DND-41 (cell line): ENCODE measurements around the gene CCNC.

Experiments
- ATAC-seq: fragments of 200-7000 bp; cut with Tn5 transposase; 3 replicates; pipeline ENCODE4 v1.9.1; 2021; ENCODE audit warnings: low read depth; ENCODE audit not compliant: insufficient read depth
- DNase-seq: peaks from one replicate; pipeline ENCODE4 v3.0.0-alpha.2; 2020
- H2AFZ ChIP-seq: 2 replicates; pipeline ENCODE4 v1.6.0; 2012; ENCODE audit warnings: low read depth, low read length
- H3K27ac ChIP-seq: 2 replicates; pipeline ENCODE4 v1.5.1; 2012; ENCODE audit warnings: low read length, inconsistent platforms
- H3K27me3 ChIP-seq: fragments of 200-600 bp; sonication (generic); 2 replicates; pipeline ENCODE4 v1.6.0; 2012; ENCODE audit warnings: low read length, mild to moderate bottlenecking, inconsistent platforms; ENCODE audit not compliant: insufficient read depth, poor library complexity
- H3K36me3 ChIP-seq: 2 replicates; pipeline ENCODE4 v1.5.1; 2012; ENCODE audit warnings: low read length, inconsistent platforms; ENCODE audit not compliant: insufficient read depth
- H3K4me1 ChIP-seq: 2 replicates; pipeline ENCODE4 v1.5.1; 2012; ENCODE audit warnings: mild to moderate bottlenecking, low read length; ENCODE audit not compliant: insufficient read depth
- H3K4me2 ChIP-seq: 2 replicates; pipeline ENCODE4 v1.6.0; 2012; ENCODE audit warnings: mild to moderate bottlenecking, moderate library complexity, low read length, inconsistent platforms; ENCODE audit not compliant: insufficient read depth
- H3K4me3 ChIP-seq, 2 experiments: fragments of 200-600 bp in 1 of 2; shearing (Covaris generic) in 1 of 2; 2 replicates each; pipeline ENCODE4 v1.5.1; 2012 to 2016; ENCODE audit warnings: inconsistent platforms in 2 of 2, low read length in 2 of 2, mild to moderate bottlenecking in 2 of 2, low read depth in 1 of 2, moderate library complexity in 1 of 2
- H3K79me2 ChIP-seq: 2 replicates; pipeline ENCODE4 v1.6.0; 2012; ENCODE audit warnings: low read length, inconsistent platforms; ENCODE audit not compliant: insufficient read depth
- H3K9ac ChIP-seq: 2 replicates; pipeline ENCODE4 v1.6.0; 2012; ENCODE audit warnings: low read depth, mild to moderate bottlenecking, inconsistent platforms, low read length, moderate library complexity
- H3K9me3 ChIP-seq: 2 replicates; pipeline ENCODE4 v1.5.1; 2012; ENCODE audit warnings: low read length, moderate library complexity, mild to moderate bottlenecking, inconsistent platforms; ENCODE audit not compliant: insufficient read depth, severe bottlenecking
- H4K20me1 ChIP-seq: 2 replicates; pipeline ENCODE4 v1.6.0; 2012; ENCODE audit warnings: low read length; ENCODE audit not compliant: insufficient read depth
- EZH2 ChIP-seq: IDR thresholded peaks from 3 replicates; pipeline ENCODE4 v1.6.1; 2012; ENCODE audit warnings: borderline replicate concordance, low read depth, mild to moderate bottlenecking, moderate library complexity, low read length, inconsistent platforms; ENCODE audit not compliant: severe bottlenecking
- TF ChIP-seq, protein P1 (sequence below): IDR thresholded peaks from 2 replicates; pipeline ENCODE4 v1.5.1; 2012; ENCODE audit warnings: borderline replicate concordance, low read length, moderate library complexity, mild to moderate bottlenecking; ENCODE audit not compliant: poor library complexity, severe bottlenecking; ENCODE audit errors: extremely low read depth

Gene CCNC

DNA sequence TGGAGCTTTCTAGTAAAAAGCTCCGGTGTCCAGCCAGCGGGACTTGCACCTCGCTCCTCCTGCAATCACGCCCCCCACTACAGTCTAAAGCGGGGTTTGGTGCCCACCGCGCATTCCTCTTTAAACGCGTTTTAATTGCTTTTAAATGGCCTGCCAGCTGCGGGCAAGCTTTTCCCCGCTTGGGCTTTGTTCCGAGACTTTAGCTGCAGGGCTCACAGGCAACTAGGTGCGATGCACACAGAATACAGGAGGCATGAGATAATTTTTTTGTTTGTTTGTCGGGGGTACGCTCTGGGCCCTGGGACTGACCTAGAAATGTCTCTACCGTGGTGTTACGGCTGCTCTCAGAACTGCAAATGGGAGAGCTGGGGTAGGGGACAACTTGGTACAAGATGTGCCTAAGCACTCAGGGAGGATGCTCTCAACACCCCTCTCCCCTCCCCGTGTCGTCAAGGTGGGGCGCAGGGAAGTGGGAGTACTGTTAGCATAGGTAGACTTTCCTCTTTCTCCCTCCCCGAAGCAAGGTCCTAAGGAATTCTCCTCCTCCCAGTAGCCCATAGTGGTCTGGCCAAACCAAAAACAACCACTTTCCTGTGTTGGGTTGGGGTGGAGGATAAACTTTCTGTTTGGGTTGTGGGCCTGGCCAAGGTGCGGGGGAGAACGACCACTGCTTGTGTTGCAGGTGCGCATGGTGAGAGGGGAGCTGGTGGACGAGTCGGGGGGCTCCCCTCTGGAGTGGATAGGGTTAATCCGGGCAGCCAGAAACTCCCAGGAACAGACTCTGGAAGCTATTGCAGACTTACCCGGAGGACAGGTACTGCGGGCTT lies 39.8 kb upstream of the CCNC start:
- Histone ChIP-seq H3K79me2 (no peaks in the 10 kb centered on the region), H3K36me3 (no peaks in the 10 kb centered on the region)

DNA sequence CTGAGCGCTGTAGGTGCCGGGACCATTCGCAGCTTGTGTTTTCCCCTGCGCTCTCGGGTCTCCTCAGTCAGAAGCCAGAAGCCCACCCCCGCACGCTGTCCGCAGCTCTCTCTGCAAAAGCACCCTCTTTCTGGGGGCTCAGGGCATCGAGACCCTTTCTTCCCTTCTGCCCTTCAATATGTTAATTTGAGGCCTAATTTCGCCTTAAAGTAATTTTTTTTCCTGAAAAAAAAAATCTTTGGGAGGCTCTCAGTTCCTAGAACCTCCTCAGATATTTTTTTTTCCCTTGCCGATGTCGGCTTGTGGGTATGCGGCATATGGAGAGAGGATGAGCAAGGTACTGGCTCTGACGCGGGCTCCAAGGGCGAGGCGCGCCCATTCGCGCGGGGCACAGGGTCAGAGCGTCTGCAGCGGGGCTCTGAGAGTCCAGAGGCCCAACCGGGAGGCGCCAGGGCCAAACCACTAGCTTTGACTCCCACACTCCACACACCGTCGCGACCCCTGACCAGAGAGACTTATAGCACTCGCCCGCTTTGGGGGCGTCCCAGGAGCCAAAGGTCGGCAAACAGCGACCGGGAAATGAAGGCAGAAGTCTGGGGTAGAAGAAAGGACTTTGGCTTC lies 39.1 kb upstream of the CCNC start:
- DNase-seq: no peak
- H3K27ac ChIP-seq: no peak overlapping the region
- no peak overlapping the region for H3K4me2 ChIP-seq
- no peaks in the 10 kb centered on the region for H3K79me2 ChIP-seq
- TF ChIP-seq EZH2: no peak
- TF ChIP-seq, protein P1, sequence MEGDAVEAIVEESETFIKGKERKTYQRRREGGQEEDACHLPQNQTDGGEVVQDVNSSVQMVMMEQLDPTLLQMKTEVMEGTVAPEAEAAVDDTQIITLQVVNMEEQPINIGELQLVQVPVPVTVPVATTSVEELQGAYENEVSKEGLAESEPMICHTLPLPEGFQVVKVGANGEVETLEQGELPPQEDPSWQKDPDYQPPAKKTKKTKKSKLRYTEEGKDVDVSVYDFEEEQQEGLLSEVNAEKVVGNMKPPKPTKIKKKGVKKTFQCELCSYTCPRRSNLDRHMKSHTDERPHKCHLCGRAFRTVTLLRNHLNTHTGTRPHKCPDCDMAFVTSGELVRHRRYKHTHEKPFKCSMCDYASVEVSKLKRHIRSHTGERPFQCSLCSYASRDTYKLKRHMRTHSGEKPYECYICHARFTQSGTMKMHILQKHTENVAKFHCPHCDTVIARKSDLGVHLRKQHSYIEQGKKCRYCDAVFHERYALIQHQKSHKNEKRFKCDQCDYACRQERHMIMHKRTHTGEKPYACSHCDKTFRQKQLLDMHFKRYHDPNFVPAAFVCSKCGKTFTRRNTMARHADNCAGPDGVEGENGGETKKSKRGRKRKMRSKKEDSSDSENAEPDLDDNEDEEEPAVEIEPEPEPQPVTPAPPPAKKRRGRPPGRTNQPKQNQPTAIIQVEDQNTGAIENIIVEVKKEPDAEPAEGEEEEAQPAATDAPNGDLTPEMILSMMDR: no peak
- no peaks in the 10 kb centered on the region for H3K27me3 ChIP-seq
- H3K36me3 ChIP-seq: no peaks in the 10 kb centered on the region
- no peaks in the 10 kb centered on the region for H4K20me1 ChIP-seq
- no peak overlapping the region for H3K4me3 ChIP-seq
- peaks cover 28% of the 10 kb centered on the region for H3K4me1 ChIP-seq
- no peak overlapping the region for H3K9ac ChIP-seq
- no peak overlapping the region for H2AFZ ChIP-seq
- ATAC-seq: no peak
- no peaks in the 10 kb centered on the region for H3K9me3 ChIP-seq

More for the DNA sequence above, 39.8 kb upstream of the CCNC start:
- Histone ChIP-seq H3K9ac (no peak overlapping the region), H4K20me1 (no peaks in the 10 kb centered on the region), H3K4me2 (no peak overlapping the region), H3K4me3 (no peak overlapping the region), H2AFZ (no peak overlapping the region), H3K27me3 (no peaks in the 10 kb centered on the region), H3K4me1 (peaks cover 28% of the 10 kb centered on the region), H3K27ac (no peak overlapping the region), H3K9me3 (no peaks in the 10 kb centered on the region)
- DNase-seq: no peak
- ATAC-seq: no peak
- TF ChIP-seq, protein P1: no peak
- no peak for TF ChIP-seq EZH2

DNA sequence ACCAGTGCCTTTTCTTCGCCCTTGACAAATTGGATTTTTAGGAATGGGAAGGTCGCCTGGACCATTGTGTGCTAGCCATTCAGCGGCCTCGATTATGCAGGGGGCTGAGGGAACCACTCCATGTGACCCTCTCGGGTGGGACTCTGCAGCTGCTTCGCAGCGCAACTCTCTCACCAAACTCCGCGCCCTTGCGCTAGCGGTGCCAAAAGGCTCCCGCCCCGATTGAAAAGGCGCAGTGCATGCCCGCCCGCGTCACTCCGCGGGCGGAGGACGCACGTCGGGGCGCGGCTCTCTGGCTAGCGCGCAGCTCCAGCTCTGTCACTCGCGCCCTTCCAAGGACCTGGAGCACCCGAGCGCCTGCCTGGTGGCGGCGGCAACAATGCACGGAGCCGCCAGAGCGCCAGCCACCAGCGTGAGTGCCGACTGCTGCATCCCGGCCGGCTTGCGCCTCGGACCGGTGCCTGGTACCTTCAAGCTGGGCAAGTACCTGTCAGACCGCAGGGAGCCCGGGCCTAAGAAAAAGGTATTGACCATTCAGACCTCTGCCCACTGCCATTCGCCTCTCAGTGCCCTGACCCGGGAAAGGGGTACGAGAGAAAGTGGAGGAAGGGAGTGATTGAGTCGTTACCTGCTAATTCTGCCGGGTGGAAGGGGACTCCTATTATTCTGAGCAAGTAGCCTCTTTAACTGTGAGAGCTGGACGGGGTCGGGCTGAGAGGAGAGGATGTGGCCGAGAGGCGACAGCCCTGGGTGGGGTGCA lies 38.4 kb upstream of the CCNC start, which contains the start of gene PRDM13:
TSS of gene PRDM13 (plus strand) at position 178 of the 760 bp plus-strand sequence. CDS start at position 380, 202 bp downstream.
- Histone ChIP-seq H3K9ac (no peak within 1 kb of the TSS), H3K9me3 (no peaks in the 10 kb centered on the region), H3K36me3 (no peaks in the 10 kb centered on the region), H2AFZ (no peak within 1 kb of the TSS), H3K79me2 (no peaks in the 10 kb centered on the region), H4K20me1 (no peaks in the 10 kb centered on the region), H3K4me3 (no peak within 1 kb of the TSS), H3K4me1 (peaks cover 28% of the 10 kb centered on the region), H3K27me3 (no peaks in the 10 kb centered on the region), H3K4me2 (no peak within 1 kb of the TSS), H3K27ac (no peak within 1 kb of the TSS)
- DNase-seq (no peak), ATAC-seq (no peak)
- TF ChIP-seq, protein P1: no peak
- TF ChIP-seq EZH2: no peak
